ENCODE results near the gene USP40. TPM values are rescaled to one million over a fixed set of nuclear protein-coding genes. Genes with fewer than 3 reads are reported as not detected.

Gene USP40
- total and polyA plus RNA-seq, 2 experiments from 2014 or later = 20.4 to 25.9 TPM

GRCh38 chr2:233459426-233459825, 107.2 kb downstream of the USP40 start:
- H3K4me3 ChIP-seq = no peak overlapping the region
- 98% methylated on average over 8 of the region's 10 CpGs for WGBS (ENCODE audit: low lambda C conversion rate, missing lambda C conversion rate)
- no peaks in the 10 kb centered on the region for H3K79me2 ChIP-seq
- H2AFZ ChIP-seq = no peak overlapping the region
- H3K9me2 ChIP-seq (replicated peaks; ENCODE audit: insufficient read depth) = no peaks in the 10 kb centered on the region
- DNase-seq (ENCODE audit: low spot score) = no peak
- no peaks in the 10 kb centered on the region for H3K4me1 ChIP-seq (ENCODE audit: insufficient read depth)
- no peaks in the 10 kb centered on the region for H4K20me1 ChIP-seq (ENCODE audit: insufficient read depth, poor library complexity, severe bottlenecking)
- no peaks in the 10 kb centered on the region for H3K9me3 ChIP-seq (ENCODE audit: low read depth)
- no peak overlapping the region for H3K27ac ChIP-seq
- no peaks in the 10 kb centered on the region for H3K27me3 ChIP-seq
- no peak for TF ChIP-seq EZH2 (IDR thresholded peaks at IDR 0.05; ENCODE audit: borderline replicate concordance)
- TF ChIP-seq, protein P1, sequence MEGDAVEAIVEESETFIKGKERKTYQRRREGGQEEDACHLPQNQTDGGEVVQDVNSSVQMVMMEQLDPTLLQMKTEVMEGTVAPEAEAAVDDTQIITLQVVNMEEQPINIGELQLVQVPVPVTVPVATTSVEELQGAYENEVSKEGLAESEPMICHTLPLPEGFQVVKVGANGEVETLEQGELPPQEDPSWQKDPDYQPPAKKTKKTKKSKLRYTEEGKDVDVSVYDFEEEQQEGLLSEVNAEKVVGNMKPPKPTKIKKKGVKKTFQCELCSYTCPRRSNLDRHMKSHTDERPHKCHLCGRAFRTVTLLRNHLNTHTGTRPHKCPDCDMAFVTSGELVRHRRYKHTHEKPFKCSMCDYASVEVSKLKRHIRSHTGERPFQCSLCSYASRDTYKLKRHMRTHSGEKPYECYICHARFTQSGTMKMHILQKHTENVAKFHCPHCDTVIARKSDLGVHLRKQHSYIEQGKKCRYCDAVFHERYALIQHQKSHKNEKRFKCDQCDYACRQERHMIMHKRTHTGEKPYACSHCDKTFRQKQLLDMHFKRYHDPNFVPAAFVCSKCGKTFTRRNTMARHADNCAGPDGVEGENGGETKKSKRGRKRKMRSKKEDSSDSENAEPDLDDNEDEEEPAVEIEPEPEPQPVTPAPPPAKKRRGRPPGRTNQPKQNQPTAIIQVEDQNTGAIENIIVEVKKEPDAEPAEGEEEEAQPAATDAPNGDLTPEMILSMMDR (IDR thresholded peaks at IDR 0.05; ENCODE audit: poor library complexity) = no peak
- no peak for TF ChIP-seq EZH2phosphoT487 (IDR thresholded peaks at IDR 0.05; ENCODE audit: low read depth, severe bottlenecking, unreplicated experiment)
- no peaks in the 10 kb centered on the region for H3K36me3 ChIP-seq (replicated peaks; ENCODE audit: insufficient read depth, low read depth)
- no peak overlapping the region for H3K4me2 ChIP-seq

GRCh38 chr2:233458826-233459225, 107.8 kb downstream of the USP40 start:
- no peak for DNase-seq (ENCODE audit: low spot score)
- Histone ChIP-seq H3K36me3 (replicated peaks; ENCODE audit: insufficient read depth, low read depth) (no peaks in the 10 kb centered on the region), H3K9me2 (replicated peaks; ENCODE audit: insufficient read depth) (no peaks in the 10 kb centered on the region), H3K27ac (no peak overlapping the region), H3K4me2 (no peak overlapping the region), H3K79me2 (no peaks in the 10 kb centered on the region), H2AFZ (no peak overlapping the region), H4K20me1 (ENCODE audit: insufficient read depth, poor library complexity, severe bottlenecking) (no peaks in the 10 kb centered on the region), H3K4me1 (ENCODE audit: insufficient read depth) (no peaks in the 10 kb centered on the region), H3K4me3 (no peak overlapping the region), H3K9me3 (ENCODE audit: low read depth) (no peaks in the 10 kb centered on the region), H3K27me3 (no peaks in the 10 kb centered on the region)
- 94% methylated on average over 8 of the region's 8 CpGs for WGBS (ENCODE audit: low lambda C conversion rate, missing lambda C conversion rate)
- TF ChIP-seq, protein P1 (IDR thresholded peaks at IDR 0.05; ENCODE audit: poor library complexity) = no peak
- no peak for TF ChIP-seq EZH2 (IDR thresholded peaks at IDR 0.05; ENCODE audit: borderline replicate concordance)
- TF ChIP-seq EZH2phosphoT487 (IDR thresholded peaks at IDR 0.05; ENCODE audit: low read depth, severe bottlenecking, unreplicated experiment) = no peak

DNA sequence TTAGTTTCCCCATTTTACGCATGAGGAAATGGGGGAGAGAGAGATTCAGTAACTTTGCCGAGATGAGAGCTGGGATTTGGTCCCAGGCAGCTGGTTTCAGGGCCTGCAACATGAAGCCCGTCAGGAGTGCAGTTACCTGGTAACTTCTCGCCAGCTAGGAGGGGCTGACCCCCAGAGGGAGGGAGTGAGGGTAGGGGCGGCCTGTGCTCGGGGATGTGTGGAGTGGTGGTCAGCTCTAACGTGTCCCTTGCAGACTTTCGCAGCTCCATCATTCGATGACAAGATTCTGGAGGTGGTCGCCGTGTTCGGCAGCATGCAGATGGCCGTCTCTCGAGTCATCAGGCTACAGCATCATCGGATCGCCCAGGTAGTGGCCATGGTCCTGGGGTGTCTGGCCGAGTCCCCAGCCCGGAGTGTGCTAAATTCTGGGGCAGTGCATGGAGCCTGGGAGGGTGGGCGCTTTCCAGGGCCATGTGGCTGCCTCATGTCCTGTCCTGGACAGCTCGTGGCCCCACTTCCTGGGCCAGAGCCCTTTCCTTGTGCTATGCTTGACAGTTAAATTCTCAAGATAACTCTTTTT, 108.5 kb downstream of the USP40 start:
- Histone ChIP-seq H3K27ac (no peak overlapping the region), H3K36me3 (replicated peaks; ENCODE audit: insufficient read depth, low read depth) (no peaks in the 10 kb centered on the region), H3K9me2 (replicated peaks; ENCODE audit: insufficient read depth) (no peaks in the 10 kb centered on the region), H3K9me3 (ENCODE audit: low read depth) (no peaks in the 10 kb centered on the region), H3K27me3 (no peaks in the 10 kb centered on the region), H3K4me2 (no peak overlapping the region), H3K4me3 (no peak overlapping the region), H2AFZ (no peak overlapping the region), H3K79me2 (no peaks in the 10 kb centered on the region), H4K20me1 (ENCODE audit: insufficient read depth, poor library complexity, severe bottlenecking) (no peaks in the 10 kb centered on the region), H3K4me1 (ENCODE audit: insufficient read depth) (no peaks in the 10 kb centered on the region)
- TF ChIP-seq, protein P1 (IDR thresholded peaks at IDR 0.05; ENCODE audit: poor library complexity) = no peak
- TF ChIP-seq EZH2phosphoT487 (IDR thresholded peaks at IDR 0.05; ENCODE audit: low read depth, severe bottlenecking, unreplicated experiment) (no peak), EZH2 (IDR thresholded peaks at IDR 0.05; ENCODE audit: borderline replicate concordance) (no peak)
- WGBS (ENCODE audit: low lambda C conversion rate, missing lambda C conversion rate) = 96% methylated on average over 20 of the region's 20 CpGs
- no peak for DNase-seq (ENCODE audit: low spot score)
